Upper lobe of right lung (tissue), 1 donor: ENCODE results near the gene SMCP. TPM values are rescaled to one million over a fixed set of nuclear protein-coding genes. Genes with fewer than 3 reads are reported as not detected.

Source experiments
- ATAC-seq: fragments of 200-7000 bp; cut with Tn5 transposase; one replicate; pipeline ENCODE4 v1.9.1; 2020; ENCODE audit warnings: mild to moderate bottlenecking, moderate library complexity
- DNase-seq: peaks from one replicate; pipeline ENCODE4 v3.0.0-alpha.2; 2020
- H3K27ac ChIP-seq: fragments of 200-600 bp; one replicate; pipeline ENCODE4 v1.8.0; 2022
- H3K27me3 ChIP-seq: fragments of 200-600 bp; one replicate; pipeline ENCODE4 v1.8.0; 2022; ENCODE audit warnings: mild to moderate bottlenecking
- H3K36me3 ChIP-seq: fragments of 200-600 bp; one replicate; pipeline ENCODE4 v1.8.0; 2022
- H3K4me1 ChIP-seq: fragments of 200-600 bp; one replicate; pipeline ENCODE4 v1.8.0; 2022
- H3K4me3 ChIP-seq: fragments of 200-600 bp; one replicate; pipeline ENCODE4 v1.8.0; 2022; ENCODE audit warnings: mild to moderate bottlenecking
- H3K9me3 ChIP-seq: fragments of 200-600 bp; one replicate; pipeline ENCODE4 v1.8.0; 2022
- CTCF ChIP-seq: fragments of 200-600 bp; IDR thresholded peaks from one replicate; pipeline ENCODE4 v1.8.0; 2022; ENCODE audit warnings: antibody characterized with exemption
- intact Hi-C: fragments of 100-400 bp; cut with DNase I; formaldehyde crosslinking; loops from one replicate; pipeline ENCODE4 v1.11.0; 2022
- total RNA-seq: library from RNA; stranded (reverse); fragmentation: NEBNext Ultra II Directional; extraction: Animal tissue kit (Norgen Biotek cat#: 25700); gene quantifications from one replicate; pipeline ENCODE4 v1.2.1, GENCODE V29; 2021
- donor health status: DM: no; HTN: yes; CAD: no; lungs with severe emphysema.

SMCP gene
- total RNA-seq, 1 donor from 2014 or later: not detected

- Histone ChIP-seq H3K4me1 (no peaks in the 10 kb centered on the region), H3K36me3 (no peaks in the 10 kb centered on the region), H3K27ac (no peak overlapping the region), H3K27me3 (no peaks in the 10 kb centered on the region), H3K4me3 (no peak overlapping the region), H3K9me3 (no peaks in the 10 kb centered on the region)
- TF ChIP-seq CTCF: no peak
- ATAC-seq (no peak), DNase-seq (no peak)
- intact Hi-C loops: no loop called here
Observed at GRCh38 chr1:152880316-152880715, 2.2 kb downstream of the SMCP start.

GRCh38 chr1:152880907-152881306 is 2.8 kb downstream of the SMCP start:
- DNase-seq (no peak), ATAC-seq (no peak)
- Histone ChIP-seq H3K27ac (no peak overlapping the region), H3K36me3 (no peaks in the 10 kb centered on the region), H3K27me3 (no peaks in the 10 kb centered on the region), H3K4me3 (no peak overlapping the region), H3K9me3 (no peaks in the 10 kb centered on the region), H3K4me1 (no peaks in the 10 kb centered on the region)
- intact Hi-C loops: no loop called here
- no peak for TF ChIP-seq CTCF

- Histone ChIP-seq H3K27ac (no peak overlapping the region), H3K36me3 (no peaks in the 10 kb centered on the region), H3K27me3 (no peaks in the 10 kb centered on the region), H3K4me1 (no peaks in the 10 kb centered on the region), H3K4me3 (no peak overlapping the region), H3K9me3 (no peaks in the 10 kb centered on the region)
- TF ChIP-seq CTCF: no peak
- no peak for ATAC-seq
- DNase-seq: no peak
- intact Hi-C loops: no loop called here
Observed at GRCh38 chr1:152884085-152884484, 6.0 kb downstream of the SMCP start.

- intact Hi-C loops: no loop called here
- DNase-seq (no peak), ATAC-seq (no peak)
- Histone ChIP-seq H3K4me3 (no peak overlapping the region), H3K9me3 (no peaks in the 10 kb centered on the region), H3K36me3 (no peaks in the 10 kb centered on the region), H3K4me1 (no peaks in the 10 kb centered on the region), H3K27ac (no peak overlapping the region), H3K27me3 (no peaks in the 10 kb centered on the region)
- TF ChIP-seq CTCF: no peak
Observed at GRCh38 chr1:152884506-152884905, 6.4 kb downstream of the SMCP start.

- Histone ChIP-seq H3K4me1 (no peaks in the 10 kb centered on the region), H3K27me3 (no peaks in the 10 kb centered on the region), H3K36me3 (no peaks in the 10 kb centered on the region), H3K27ac (no peak overlapping the region), H3K9me3 (no peaks in the 10 kb centered on the region), H3K4me3 (no peak overlapping the region)
- no peak for DNase-seq
- no peak for ATAC-seq
- no peak for TF ChIP-seq CTCF
- intact Hi-C loops: no loop called here
Observed at GRCh38 chr1:152884966-152885624, 7.0 kb downstream of the SMCP start.

- Histone ChIP-seq H3K36me3 (no peaks in the 10 kb centered on the region), H3K27me3 (no peaks in the 10 kb centered on the region), H3K4me1 (no peaks in the 10 kb centered on the region), H3K4me3 (no peak overlapping the region), H3K9me3 (no peaks in the 10 kb centered on the region), H3K27ac (no peak overlapping the region)
- ATAC-seq (no peak), DNase-seq (no peak)
- intact Hi-C loops: no loop called here
- TF ChIP-seq CTCF: no peak
Observed at GRCh38 chr1:152886085-152886484, 8.0 kb downstream of the SMCP start.
